ENCODE data around the gene FBLN7. TPM values are rescaled to one million over a fixed set of nuclear protein-coding genes. Genes with fewer than 3 reads are reported as not detected.
A peak's percentile ranks its signal among the peaks of the same experiment; 100 is the strongest.
"Not testable (repeated sequence)": the region's sequence is repeated elsewhere in the genome, so short reads cannot be mapped to it uniquely, and the experiment has no call there.

The FBLN7 gene
- total RNA-seq, 3 donors from 2014 or later: 9.2 to 15.7 (median 11.0) TPM

GRCh38 chr2:112095681-112096080 is 42.5 kb upstream of the FBLN7 start:
- TF ChIP-seq CTCF (IDR thresholded peaks at IDR 0.05): no peak
- TF ChIP-seq POLR2AphosphoS5 (IDR thresholded peaks at IDR 0.05): no peak
- no peak for TF ChIP-seq POLR2A (IDR thresholded peaks at IDR 0.05)
- no peaks in the 10 kb centered on the region for H3K36me3 ChIP-seq

DNA sequence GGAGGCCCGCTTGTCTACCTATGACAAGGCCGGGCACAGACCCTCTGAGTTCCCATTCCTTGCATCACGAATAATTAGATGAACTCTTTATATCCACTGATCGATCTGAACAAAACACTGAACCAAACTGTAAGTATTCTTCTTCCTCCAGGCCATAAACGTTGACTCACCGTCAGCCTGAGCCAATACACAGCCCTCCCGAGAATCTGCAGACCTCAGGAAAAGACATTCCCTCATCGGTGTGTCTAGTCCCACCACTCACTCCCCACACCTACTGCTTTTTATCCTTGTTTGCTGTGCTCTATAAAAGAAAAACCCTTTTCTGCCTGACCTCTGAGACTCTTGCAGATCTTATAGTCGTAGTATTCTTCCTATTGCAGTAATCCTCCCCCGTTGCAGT is 42.1 kb upstream of the FBLN7 start:
- Histone ChIP-seq H3K27me3 (no peaks in the 10 kb centered on the region), H3K9me3 (no peaks in the 10 kb centered on the region), H3K27ac (peak overlapping the region in 1 of 2 donors; percentile 60), H3K36me3 (no peaks in the 10 kb centered on the region), H3K4me1 (no peaks in the 10 kb centered on the region), H3K4me3 (no peak overlapping the region)
- no peak for TF ChIP-seq POLR2A (IDR thresholded peaks at IDR 0.05)
- no peak for TF ChIP-seq CTCF (IDR thresholded peaks at IDR 0.05)
- TF ChIP-seq POLR2AphosphoS5 (IDR thresholded peaks at IDR 0.05): no peak
- intact Hi-C loops (cut with DNase I; ENCODE audit: low total_unique reads): no loop called here
- DNase-seq (ENCODE audit: low spot score in 2 of 2): no peak

More at GRCh38 chr2:112095681-112096080, 42.5 kb upstream of the FBLN7 start:
- Histone ChIP-seq H3K9me3 (no peaks in the 10 kb centered on the region), H3K27me3 (no peaks in the 10 kb centered on the region), H3K27ac (peak overlapping the region in 1 of 2 donors; percentile 60), H3K4me1 (no peaks in the 10 kb centered on the region), H3K4me3 (no peak overlapping the region)
- no peak for DNase-seq (ENCODE audit: low spot score in 2 of 2)
- intact Hi-C loops (cut with DNase I; ENCODE audit: low total_unique reads): no loop called here

DNA sequence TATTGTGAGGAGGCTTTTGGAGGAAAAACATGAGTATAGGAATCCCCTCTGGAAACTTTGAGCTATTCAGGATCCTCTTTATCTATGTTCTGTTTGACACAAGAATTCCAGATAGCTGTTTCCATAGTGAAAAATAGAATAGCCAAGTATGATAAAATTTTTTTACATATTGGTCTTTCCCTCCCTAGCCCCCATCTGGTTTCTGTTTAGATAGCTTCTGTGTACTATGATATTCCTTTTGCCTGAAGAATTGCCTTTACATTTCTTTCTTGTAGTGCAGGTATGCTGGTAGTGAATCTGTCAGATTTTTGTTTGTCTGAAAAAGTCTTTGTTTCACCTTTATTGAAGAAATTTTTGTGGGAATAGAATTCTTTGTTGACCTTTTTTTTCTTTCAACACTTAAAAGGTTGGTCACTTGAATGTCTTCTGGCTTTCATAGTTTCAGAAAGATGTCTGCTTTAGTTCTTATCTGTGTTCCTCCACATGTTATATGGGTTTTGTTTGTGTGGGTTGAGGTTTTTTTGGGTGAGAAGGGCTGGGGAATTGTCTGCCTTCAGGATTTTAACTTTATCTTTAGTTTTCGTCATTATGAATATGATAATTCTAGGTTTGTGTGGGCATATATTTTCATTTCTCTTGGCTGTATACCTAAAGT is 29.9 kb upstream of the FBLN7 start:
- H3K27me3 ChIP-seq: no peaks in the 10 kb centered on the region
- intact Hi-C loops (cut with DNase I; ENCODE audit: low total_unique reads): no loop called here
- no peak overlapping the region for H3K27ac ChIP-seq
- no peaks in the 10 kb centered on the region for H3K36me3 ChIP-seq
- DNase-seq (ENCODE audit: low spot score in 2 of 2): no peak
- peaks cover 4 to 14% of the 10 kb centered on the region in 2 donors for H3K9me3 ChIP-seq
- TF ChIP-seq POLR2A (IDR thresholded peaks at IDR 0.05): no peak
- no peak for TF ChIP-seq POLR2AphosphoS5 (IDR thresholded peaks at IDR 0.05)
- TF ChIP-seq CTCF (IDR thresholded peaks at IDR 0.05): no peak
- no peaks in the 10 kb centered on the region for H3K4me1 ChIP-seq
- H3K4me3 ChIP-seq: no peak overlapping the region

DNA sequence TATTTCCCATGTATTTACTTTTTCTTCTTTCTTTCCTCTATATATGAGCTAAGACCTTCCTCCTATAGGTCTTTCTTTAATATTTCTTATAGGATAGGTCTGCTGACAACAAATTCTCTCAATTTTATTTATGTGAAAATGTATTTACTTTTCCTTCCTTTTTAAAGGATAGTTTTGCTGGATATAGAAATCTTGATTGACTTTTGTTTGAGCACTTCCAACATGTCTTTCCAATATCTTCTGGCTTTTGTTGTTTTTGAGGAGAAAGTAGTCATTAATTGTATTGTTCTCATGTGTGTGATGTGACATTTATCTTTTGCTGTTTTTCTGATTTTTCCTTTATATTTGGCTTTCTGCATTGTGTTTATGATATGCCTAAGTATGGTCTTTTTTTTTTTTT is 28.9 kb upstream of the FBLN7 start:
- intact Hi-C loops (cut with DNase I; ENCODE audit: low total_unique reads): no loop called here
- TF ChIP-seq POLR2AphosphoS5 (IDR thresholded peaks at IDR 0.05): no peak
- Histone ChIP-seq H3K9me3 (peaks cover 4 to 14% of the 10 kb centered on the region in 2 donors), H3K27ac (no peak overlapping the region), H3K36me3 (no peaks in the 10 kb centered on the region), H3K27me3 (no peaks in the 10 kb centered on the region), H3K4me3 (no peak overlapping the region), H3K4me1 (no peaks in the 10 kb centered on the region)
- DNase-seq (ENCODE audit: low spot score in 2 of 2): no peak

DNA sequence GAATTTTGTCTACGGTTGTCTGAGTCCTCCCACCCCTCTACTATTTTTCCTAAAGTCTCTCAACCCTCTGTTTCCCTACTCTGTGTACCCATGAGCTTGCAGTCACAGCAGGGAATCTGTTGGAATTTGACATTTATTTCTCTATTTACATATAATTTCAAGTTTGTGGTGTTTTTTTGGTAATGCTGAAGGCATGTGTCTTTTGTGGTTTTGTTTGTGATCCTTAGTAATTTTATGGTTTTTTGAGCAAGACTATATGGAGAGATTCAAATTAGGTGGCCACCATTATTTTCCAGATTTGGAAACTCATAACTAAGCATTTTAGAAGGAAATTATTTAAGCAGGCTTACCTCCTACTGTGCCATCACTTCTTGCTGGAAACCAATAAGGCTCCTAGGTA is 27.2 kb upstream of the FBLN7 start:
- intact Hi-C loops (cut with DNase I; ENCODE audit: low total_unique reads): no loop called here
- no peak overlapping the region for H3K4me3 ChIP-seq
- DNase-seq (ENCODE audit: low spot score in 2 of 2): no peak
- TF ChIP-seq POLR2A (IDR thresholded peaks at IDR 0.05): no peak
- no peak for TF ChIP-seq CTCF (IDR thresholded peaks at IDR 0.05)
- TF ChIP-seq POLR2AphosphoS5 (IDR thresholded peaks at IDR 0.05): no peak
- no peaks in the 10 kb centered on the region for H3K4me1 ChIP-seq
- no peaks in the 10 kb centered on the region for H3K36me3 ChIP-seq
- H3K27ac ChIP-seq: no peak overlapping the region
- H3K9me3 ChIP-seq: peaks cover 4 to 14% of the 10 kb centered on the region in 2 donors
- H3K27me3 ChIP-seq: no peaks in the 10 kb centered on the region

- peaks cover 4 to 14% of the 10 kb centered on the region in 2 donors for H3K9me3 ChIP-seq
- H3K27ac ChIP-seq; H3K4me1 ChIP-seq; intact Hi-C loops (cut with DNase I; ENCODE audit: low total_unique reads); H3K27me3 ChIP-seq; H3K36me3 ChIP-seq; H3K4me3 ChIP-seq; DNase-seq (ENCODE audit: low spot score in 2 of 2): not testable (repeated sequence)
Measured at GRCh38 chr2:112113354-112113753, 24.8 kb upstream of the FBLN7 start.
